Measurements from ENCODE around the gene JAKMIP3. TPM values are rescaled to one million over a fixed set of nuclear protein-coding genes. Genes with fewer than 3 reads are reported as not detected.

The JAKMIP3 gene
- total and polyA plus RNA-seq, 9 donors, result 0.27 to 0.65 (median 0.44) TPM

DNA sequence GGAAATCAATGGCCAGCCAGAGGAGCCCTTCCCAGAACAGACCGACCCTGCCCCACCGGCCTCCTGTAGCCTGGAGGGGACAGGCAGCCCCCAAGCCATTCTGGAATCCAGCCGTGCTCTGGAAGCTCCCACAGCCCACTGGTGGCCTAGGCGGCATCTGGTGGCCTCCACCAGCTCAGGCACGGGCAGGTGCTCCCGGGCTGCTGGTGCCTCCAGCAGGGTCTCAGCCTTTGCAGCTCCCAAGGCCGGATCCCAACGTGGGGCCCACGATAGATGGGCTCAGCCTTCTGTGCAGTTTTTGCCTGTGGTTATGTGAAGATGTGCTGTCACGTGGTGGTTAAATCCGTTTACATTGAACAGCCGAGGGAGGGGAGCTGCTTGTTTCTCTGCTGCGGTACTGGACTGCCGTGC is 44.4 kb downstream of the JAKMIP3 start:
- Histone ChIP-seq H3K36me3 (ENCODE audit: control insufficient read depth, insufficient read depth, low read length) (no peaks in the 10 kb centered on the region), H3K9me3 (replicated peaks; ENCODE audit: control insufficient read depth, low read depth, low read length) (no peaks in the 10 kb centered on the region), H3K27ac (ENCODE audit: low read length) (peak overlapping the region; percentile 77), H3K4me3 (ENCODE audit: low read length) (no peak overlapping the region), H3K27me3 (ENCODE audit: control insufficient read depth, insufficient read depth, low read length) (peaks cover 2% of the 10 kb centered on the region), H3K4me1 (ENCODE audit: control insufficient read depth, insufficient read depth, low read length) (peaks cover 15% of the 10 kb centered on the region)
- WGBS (ENCODE audit: insufficient coverage), result 42% methylated on average over 8 of the region's 14 CpGs
- peak; percentile 85 for DNase-seq

DNA sequence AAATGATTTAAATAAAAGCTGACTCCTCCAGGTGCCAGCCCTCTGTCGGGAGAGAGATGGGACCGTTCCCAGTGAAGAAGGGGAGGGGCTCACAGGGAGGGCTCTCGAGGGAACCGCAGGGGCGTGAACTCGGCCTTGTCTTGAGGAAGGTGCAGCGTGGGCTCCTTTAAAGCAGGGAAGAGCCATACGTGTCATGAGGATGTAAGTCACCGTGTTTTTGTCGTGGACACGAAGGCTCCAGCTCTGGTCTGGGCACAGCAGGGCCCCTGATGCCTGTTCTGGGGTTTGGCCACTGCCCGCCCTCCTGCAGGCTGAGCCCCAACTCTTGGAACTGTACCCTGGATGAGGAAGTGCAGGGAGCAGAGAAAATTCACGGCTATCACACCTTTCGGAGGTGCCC is 45.0 kb downstream of the JAKMIP3 start:
- no peak for DNase-seq
- Histone ChIP-seq H3K4me3 (ENCODE audit: low read length) (no peak overlapping the region), H3K9me3 (replicated peaks; ENCODE audit: control insufficient read depth, low read depth, low read length) (no peaks in the 10 kb centered on the region), H3K27me3 (ENCODE audit: control insufficient read depth, insufficient read depth, low read length) (peaks cover 2% of the 10 kb centered on the region), H3K27ac (ENCODE audit: low read length) (no peak overlapping the region), H3K4me1 (ENCODE audit: control insufficient read depth, insufficient read depth, low read length) (peaks cover 16% of the 10 kb centered on the region), H3K36me3 (ENCODE audit: control insufficient read depth, insufficient read depth, low read length) (no peaks in the 10 kb centered on the region)
- 48% methylated on average over 14 of the region's 14 CpGs for WGBS (ENCODE audit: insufficient coverage)

DNA sequence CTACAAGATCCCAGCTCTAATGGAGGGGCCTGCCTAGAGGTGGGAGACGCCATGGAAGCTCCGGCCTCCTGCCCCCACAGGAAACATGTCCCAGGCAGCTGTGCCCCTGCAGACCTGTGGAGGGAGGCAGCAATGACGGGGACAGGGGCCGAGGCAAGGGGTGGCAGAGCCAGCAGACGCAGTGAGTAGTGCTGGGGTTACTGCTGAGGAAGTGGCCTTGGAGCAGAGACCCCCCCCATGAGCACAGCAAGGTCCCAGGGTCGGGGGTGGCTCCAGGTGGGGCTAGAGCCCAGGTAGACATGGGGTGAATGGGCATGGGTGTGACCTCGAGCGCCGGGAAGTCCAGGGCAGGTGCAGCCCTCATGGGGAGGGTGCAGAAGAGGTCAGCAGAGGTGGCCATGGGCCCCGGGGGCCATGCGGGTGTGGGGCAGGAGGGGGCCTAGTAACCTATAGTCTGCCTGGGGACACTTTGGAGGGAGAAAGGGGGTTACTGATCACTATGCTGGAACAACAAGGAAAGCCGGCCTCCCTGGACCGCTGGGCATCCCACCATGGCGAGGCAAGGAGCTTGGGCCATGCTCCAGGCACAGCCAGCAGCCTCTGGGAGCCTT is 45.5 kb downstream of the JAKMIP3 start:
- Histone ChIP-seq H3K27ac (ENCODE audit: low read length) (no peak overlapping the region), H3K4me3 (ENCODE audit: low read length) (no peak overlapping the region), H3K27me3 (ENCODE audit: control insufficient read depth, insufficient read depth, low read length) (peaks cover 2% of the 10 kb centered on the region), H3K4me1 (ENCODE audit: control insufficient read depth, insufficient read depth, low read length) (peaks cover 19% of the 10 kb centered on the region), H3K9me3 (replicated peaks; ENCODE audit: control insufficient read depth, low read depth, low read length) (no peaks in the 10 kb centered on the region), H3K36me3 (ENCODE audit: control insufficient read depth, insufficient read depth, low read length) (no peaks in the 10 kb centered on the region)
- DNase-seq, result no peak
- 79% methylated on average over 7 of the region's 14 CpGs for WGBS (ENCODE audit: insufficient coverage)

DNA sequence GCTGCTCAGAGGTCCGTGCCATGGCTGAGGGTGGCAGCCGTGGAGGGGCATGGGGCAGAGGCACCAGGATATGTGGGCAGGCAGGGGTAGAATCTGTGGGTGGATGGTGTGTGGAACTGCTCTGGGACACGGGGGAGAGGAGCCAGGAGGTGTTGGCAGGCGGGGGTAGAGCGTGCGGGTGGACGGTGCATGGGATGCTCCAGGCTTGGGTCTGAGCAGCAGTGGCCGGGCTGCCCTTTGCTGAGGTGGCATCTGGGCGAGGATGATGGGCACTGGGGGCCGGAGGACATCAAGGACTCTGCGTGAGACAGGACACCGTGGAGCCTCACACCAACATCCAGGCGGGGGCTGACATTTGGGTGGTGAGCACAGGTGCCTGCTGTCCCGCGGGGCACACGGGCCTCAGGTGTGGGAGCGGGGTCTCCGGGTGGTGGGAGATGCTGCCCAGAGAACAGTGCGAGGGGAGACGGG is 46.2 kb downstream of the JAKMIP3 start:
- DNase-seq, result no peak

DNA sequence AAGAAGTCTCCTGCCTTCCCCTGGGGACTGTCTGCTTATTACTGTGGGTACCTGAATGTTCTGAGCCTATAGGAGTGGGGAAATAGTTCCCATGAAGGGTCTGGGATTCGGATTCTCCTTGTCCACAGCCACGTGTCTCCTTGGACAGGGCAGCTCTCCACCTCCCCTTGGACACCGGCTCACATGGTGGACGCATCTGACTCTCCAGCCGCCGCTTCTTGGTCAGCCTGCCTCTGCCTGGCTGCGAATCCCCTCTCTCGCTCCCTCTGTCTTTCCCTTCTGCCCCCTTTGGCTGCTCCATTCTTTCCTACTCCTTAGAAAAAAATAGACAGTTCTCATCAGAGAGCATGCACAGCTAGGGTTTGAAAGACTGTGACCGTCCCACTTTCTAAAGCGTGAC is 46.9 kb downstream of the JAKMIP3 start:
- 56% methylated on average over 8 of the region's 10 CpGs for WGBS (ENCODE audit: insufficient coverage)

More for the DNA sequence above, 46.2 kb downstream of the JAKMIP3 start:
- Histone ChIP-seq H3K4me3 (ENCODE audit: low read length) (no peak overlapping the region), H3K9me3 (replicated peaks; ENCODE audit: control insufficient read depth, low read depth, low read length) (no peaks in the 10 kb centered on the region), H3K4me1 (ENCODE audit: control insufficient read depth, insufficient read depth, low read length) (peaks cover 19% of the 10 kb centered on the region), H3K36me3 (ENCODE audit: control insufficient read depth, insufficient read depth, low read length) (no peaks in the 10 kb centered on the region), H3K27me3 (ENCODE audit: control insufficient read depth, insufficient read depth, low read length) (peaks cover 2% of the 10 kb centered on the region), H3K27ac (ENCODE audit: low read length) (no peak overlapping the region)
- WGBS (ENCODE audit: insufficient coverage), result 86% methylated on average over 17 of the region's 20 CpGs

DNA sequence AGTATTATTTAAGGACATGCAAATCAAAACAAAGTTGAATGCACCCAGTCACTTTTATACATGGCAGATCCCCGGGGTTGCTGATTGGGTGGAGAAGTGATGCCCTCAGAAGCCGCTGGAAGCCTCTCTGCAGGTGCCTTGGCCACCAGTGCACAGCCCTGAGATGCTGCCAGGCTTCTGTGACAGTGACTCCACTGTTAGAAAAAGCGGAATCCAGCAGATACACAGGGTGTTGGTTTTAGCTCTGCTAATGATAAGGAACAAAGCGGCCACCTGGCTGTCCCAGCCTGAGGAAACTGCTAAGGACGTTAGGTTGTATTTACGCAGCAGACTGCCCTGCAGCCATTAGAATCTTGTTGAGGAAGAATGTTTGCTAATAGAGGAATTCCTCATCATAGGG is 47.5 kb downstream of the JAKMIP3 start:
- WGBS (ENCODE audit: insufficient coverage), result 75% methylated on average over 5 of the region's 6 CpGs
- no peaks in the 10 kb centered on the region for H3K9me3 ChIP-seq (replicated peaks; ENCODE audit: control insufficient read depth, low read depth, low read length)

More for the DNA sequence above, 46.9 kb downstream of the JAKMIP3 start:
- Histone ChIP-seq H3K9me3 (replicated peaks; ENCODE audit: control insufficient read depth, low read depth, low read length) (no peaks in the 10 kb centered on the region), H3K36me3 (ENCODE audit: control insufficient read depth, insufficient read depth, low read length) (no peaks in the 10 kb centered on the region), H3K27ac (ENCODE audit: low read length) (no peak overlapping the region), H3K4me3 (ENCODE audit: low read length) (no peak overlapping the region), H3K27me3 (ENCODE audit: control insufficient read depth, insufficient read depth, low read length) (peaks cover 2% of the 10 kb centered on the region), H3K4me1 (ENCODE audit: control insufficient read depth, insufficient read depth, low read length) (peaks cover 17% of the 10 kb centered on the region)
- no peak for DNase-seq

DNA sequence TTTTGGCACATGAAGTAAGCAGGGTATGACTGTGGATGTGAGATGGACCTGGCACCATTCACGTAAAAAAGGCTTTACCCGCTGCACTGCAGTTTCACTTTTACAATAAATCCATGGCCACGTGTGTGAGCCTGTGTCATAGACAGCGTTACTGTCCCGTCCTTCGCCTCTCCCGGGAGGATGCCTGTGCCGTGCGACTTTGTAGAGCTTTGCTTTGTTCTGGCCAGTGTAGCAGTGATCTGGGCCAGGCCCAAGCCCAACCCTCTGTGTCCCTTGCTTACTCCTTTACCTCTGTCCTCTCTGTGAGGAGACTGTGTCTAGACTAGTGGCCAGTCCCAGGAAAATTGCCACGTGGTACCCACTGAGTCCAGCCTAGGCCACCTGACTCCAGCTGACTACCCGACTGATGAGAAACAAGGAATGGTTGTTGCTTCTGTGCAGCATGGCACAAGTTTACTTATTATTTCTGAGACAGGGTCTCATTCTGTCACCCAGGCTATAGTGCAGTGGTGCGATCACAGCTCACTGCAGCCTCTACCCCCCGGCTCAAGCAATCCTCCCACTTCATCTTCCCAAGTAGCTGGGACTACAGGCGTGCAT is 48.1 kb downstream of the JAKMIP3 start:
- Histone ChIP-seq H3K4me1 (ENCODE audit: control insufficient read depth, insufficient read depth, low read length) (peaks cover 16% of the 10 kb centered on the region), H3K27me3 (ENCODE audit: control insufficient read depth, insufficient read depth, low read length) (peaks cover 2% of the 10 kb centered on the region), H3K4me3 (ENCODE audit: low read length) (no peak overlapping the region), H3K27ac (ENCODE audit: low read length) (no peak overlapping the region), H3K36me3 (ENCODE audit: control insufficient read depth, insufficient read depth, low read length) (no peaks in the 10 kb centered on the region), H3K9me3 (replicated peaks; ENCODE audit: control insufficient read depth, low read depth, low read length) (no peaks in the 10 kb centered on the region)
- 87% methylated on average over 11 of the region's 14 CpGs for WGBS (ENCODE audit: insufficient coverage)
- no peak for DNase-seq

More for the DNA sequence above, 47.5 kb downstream of the JAKMIP3 start:
- H3K36me3 ChIP-seq (ENCODE audit: control insufficient read depth, insufficient read depth, low read length), result no peaks in the 10 kb centered on the region
- DNase-seq, result no peak
- H3K27me3 ChIP-seq (ENCODE audit: control insufficient read depth, insufficient read depth, low read length), result peaks cover 2% of the 10 kb centered on the region
- H3K4me3 ChIP-seq (ENCODE audit: low read length), result no peak overlapping the region
- H3K27ac ChIP-seq (ENCODE audit: low read length), result no peak overlapping the region
- H3K4me1 ChIP-seq (ENCODE audit: control insufficient read depth, insufficient read depth, low read length), result peaks cover 16% of the 10 kb centered on the region

DNA sequence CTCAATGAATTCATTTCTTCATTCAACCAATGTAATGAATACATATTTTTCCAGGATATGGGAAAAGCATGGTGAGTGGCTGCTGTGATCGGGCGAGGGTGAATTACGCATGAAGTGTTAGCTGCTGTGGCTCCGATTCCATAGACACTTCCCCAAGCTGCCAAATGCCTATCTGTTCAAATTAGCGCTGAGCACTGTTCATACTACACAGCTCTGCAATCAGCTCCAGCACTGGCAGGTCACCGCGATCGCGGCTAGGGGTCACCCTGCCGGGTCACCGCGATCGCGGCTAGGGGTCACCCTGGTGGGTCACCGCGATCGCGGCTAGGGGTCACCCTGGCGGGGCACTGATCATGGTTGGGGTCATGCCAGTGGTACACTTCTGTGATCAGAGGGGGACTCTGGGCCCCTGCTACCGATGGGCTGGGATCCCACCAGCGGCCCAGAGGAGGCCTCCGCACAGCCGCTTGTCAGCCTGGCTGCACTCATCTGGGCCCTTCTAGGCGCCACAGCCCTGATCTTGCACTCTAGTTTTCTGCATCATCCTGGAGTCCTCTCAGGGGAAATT is 49.3 kb downstream of the JAKMIP3 start:
- 91% methylated on average over 18 of the region's 24 CpGs for WGBS (ENCODE audit: insufficient coverage)
- no peak for DNase-seq
- Histone ChIP-seq H3K36me3 (ENCODE audit: control insufficient read depth, insufficient read depth, low read length) (no peaks in the 10 kb centered on the region), H3K9me3 (replicated peaks; ENCODE audit: control insufficient read depth, low read depth, low read length) (no peaks in the 10 kb centered on the region), H3K4me3 (ENCODE audit: low read length) (no peak overlapping the region), H3K27ac (ENCODE audit: low read length) (no peak overlapping the region), H3K27me3 (ENCODE audit: control insufficient read depth, insufficient read depth, low read length) (peaks cover 2% of the 10 kb centered on the region), H3K4me1 (ENCODE audit: control insufficient read depth, insufficient read depth, low read length) (peaks cover 8% of the 10 kb centered on the region)

All from muscle of leg (tissue), 11 donors.